Occipital lobe (tissue), 2 donors: ENCODE results near the gene CD180. TPM values are rescaled to one million over a fixed set of nuclear protein-coding genes. Genes with fewer than 3 reads are reported as not detected.

ENCODE experiments used
- DNase-seq: peaks from one replicate; lab custom pipeline; 2025; lab: John Stamatoyannopoulos, UW
- total RNA-seq: library from RNA; depleted of rRNA; stranded (reverse); fragments of >200 nt; gene quantifications from one replicate; pipeline ENCODE4 v1.2.3, GENCODE V29; 2014

Gene CD180
- 0.47 TPM for total RNA-seq

DNA sequence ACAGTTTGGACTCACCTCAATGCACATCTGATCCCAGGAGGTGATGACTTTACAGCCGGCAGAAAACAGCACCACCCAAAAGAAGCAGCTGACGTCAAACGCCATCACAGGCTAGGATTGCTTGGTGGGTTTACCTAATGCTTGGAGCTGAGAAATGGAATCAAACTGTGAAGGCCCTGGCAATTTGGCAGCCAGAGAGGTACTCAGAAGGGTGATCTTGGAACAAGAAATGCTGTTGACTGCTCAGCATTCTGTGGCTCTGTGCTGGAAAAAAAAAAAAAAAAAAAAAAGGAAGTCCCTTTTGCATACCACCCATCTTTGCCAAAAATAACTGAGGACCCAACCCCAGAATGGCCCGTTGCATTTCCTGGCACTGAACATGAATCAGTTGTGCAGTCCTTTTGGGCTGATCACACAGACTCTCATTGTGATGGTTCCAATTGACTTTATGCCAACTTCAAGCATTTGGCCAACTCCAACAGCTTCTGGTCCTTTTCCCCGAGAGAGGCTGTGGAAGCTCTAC, at the start of gene CD180:
Gene CD180, minus strand, starts transcription at position 263 of the 523 bp plus-strand sequence. Its CDS starts 158 bp downstream, at position 105.
- peak; percentile 46 for DNase-seq

DNA sequence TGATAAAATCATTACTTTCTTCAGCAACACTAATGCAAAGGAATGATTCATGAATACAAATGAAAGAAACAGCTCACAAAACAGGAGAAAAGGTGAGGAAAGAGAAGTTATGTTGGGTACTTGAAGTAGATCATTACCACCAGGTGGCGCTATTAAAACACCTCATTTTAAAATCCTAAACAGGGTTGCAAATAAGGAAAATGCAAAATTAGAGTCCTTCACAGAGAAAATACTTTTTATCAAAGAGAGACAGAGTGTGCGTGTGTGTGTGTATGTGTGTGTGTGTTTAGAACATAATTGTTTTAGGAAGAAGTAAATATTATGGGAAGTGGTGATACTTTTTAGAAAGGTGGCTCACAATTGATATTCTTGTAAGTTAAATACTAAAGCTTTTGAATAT, 49.5 kb upstream of the CD180 start:
- DNase-seq = no peak

DNA sequence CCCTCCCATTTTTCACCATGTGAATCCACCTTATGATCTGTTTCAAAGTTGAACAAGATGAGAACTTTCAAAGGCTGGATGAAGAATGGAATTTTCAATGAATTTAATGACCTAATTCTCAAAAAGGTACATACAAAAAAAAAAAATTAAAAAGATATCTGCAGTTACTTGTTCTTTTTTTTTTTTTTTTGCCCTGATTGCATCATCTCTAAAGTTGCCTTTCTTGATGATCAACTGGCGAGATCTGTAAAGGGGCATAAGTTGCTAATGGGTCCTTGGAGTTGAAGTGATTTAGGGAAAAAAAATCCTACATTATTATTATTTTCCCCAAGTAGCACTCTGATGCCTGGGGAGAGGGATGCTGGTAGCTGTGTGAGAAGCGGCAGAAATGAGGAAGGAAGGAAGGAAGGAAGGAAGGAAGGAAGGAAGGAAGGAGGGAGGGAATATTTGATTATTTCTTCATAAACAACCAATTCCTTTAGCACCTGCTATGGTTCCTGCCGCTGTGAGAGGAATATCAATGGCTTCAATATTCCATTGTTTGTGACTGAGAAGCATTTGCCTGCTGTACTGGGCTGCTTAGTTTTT, 48.8 kb upstream of the CD180 start:
- no peak for DNase-seq

DNA sequence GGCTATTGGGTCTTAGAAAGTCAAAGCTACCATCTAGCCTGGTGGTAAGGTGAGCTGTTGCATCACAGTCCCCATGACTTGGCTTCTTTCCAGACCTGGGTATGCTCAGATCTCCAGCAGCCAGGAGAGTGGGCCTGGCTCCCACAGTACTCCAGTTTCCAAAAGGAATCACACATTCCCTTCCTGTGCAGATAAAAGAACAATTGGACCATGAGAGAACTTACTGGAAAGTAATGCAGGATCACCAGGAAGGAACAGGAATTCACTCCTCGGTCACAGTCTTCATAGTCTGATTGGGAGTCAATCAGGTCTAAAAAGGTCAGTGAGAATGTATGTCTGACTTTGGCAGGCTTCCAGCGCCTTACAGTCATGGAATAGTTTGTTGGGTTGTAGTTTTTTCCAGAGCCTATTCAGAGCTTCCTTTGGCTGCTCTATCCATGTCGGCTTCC, 47.8 kb upstream of the CD180 start:
- no peak for DNase-seq

DNA sequence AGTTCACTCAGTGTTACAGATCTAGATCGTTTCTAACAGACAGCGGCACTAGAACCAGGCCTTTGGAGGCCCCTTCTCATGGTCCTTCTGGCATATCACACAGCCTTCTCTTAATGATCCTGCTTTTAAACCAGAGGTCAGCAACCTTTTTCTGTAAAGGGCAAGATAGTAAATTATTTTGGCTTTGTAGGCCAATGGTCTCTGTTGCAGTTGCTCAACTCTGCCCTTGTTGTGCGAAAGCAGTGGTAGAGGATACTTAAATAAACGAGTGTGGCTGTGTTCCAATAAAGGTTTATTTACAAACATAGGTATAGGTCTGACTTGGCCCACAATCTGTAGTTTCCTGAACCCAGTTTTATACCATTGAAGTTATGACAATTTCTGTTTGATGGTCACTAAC, 47.3 kb upstream of the CD180 start:
- DNase-seq = no peak

DNA sequence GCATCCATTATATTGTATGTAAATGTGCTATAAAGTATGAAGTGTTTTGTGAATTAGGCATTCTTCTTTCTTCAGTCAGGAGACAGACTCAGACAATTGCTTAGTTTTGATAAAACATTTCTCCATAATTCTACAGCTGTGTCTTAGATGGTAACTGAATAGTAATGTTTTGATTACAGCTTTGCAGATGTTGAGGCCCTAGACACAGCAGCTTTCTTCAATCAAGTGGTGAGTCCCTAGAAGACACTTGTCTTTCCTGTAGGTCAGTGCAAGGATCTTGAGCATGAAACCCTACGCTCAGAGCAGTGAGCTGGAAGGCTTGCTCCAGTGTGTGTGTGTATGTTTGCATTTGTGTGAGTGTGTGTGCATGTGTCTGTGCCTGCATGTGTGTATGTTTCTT, 46.8 kb upstream of the CD180 start:
- no peak for DNase-seq

DNA sequence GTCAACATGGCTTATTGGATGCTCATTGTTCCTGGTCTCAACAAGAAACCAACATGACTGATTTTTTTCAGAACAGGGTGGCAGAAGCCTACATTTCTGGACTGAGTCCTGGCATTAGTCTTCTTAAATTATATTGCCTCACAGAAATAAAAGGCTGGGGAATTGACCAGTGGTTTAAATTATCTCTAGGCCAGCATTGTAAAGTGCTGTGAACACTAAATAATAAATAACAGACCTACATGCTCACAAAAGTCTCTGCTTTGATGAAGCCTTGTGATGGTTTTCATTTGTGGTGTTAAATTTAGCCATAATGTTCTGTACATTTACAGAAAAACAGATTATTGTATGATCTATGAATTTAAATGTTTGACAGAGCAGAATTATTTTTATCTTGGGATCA, 44.7 kb upstream of the CD180 start:
- DNase-seq = no peak

DNA sequence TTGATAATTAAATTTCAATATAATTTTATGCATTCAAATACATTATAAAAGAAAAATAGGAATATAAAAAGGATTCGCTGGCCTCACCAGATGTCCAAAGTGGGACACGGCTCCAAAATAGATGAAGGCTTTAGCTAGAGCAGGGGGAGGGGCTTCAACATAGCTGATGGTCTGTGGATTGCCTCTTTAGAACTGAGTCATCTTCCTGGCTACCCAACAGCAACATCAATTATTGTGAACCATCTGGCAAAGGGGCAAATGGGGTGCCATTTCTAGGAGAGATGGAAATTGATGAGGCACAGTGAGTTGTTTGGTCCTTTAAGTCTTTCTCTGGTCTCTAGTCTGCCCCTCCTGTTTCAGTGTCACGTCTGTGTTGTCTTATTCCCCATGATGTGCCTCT, 44.2 kb upstream of the CD180 start:
- no peak for DNase-seq

DNA sequence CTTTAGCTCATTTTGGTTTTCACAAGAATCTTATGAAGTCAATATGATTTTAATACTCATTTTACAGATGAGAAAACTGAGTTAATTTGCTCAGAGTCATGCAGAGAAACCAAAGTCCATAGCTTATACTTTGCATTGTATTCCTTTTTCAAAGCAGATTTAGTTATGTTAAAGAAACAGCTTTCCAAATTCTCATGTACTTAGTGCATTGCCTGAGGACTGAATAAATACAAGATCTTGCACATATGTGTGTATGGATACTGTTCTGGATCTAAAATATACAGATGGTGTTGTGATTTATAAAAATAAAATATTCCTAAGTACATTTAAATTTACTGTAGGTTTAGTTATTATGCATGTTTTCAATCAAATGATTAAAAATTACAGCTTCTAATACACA, 43.5 kb upstream of the CD180 start:
- no peak for DNase-seq

DNA sequence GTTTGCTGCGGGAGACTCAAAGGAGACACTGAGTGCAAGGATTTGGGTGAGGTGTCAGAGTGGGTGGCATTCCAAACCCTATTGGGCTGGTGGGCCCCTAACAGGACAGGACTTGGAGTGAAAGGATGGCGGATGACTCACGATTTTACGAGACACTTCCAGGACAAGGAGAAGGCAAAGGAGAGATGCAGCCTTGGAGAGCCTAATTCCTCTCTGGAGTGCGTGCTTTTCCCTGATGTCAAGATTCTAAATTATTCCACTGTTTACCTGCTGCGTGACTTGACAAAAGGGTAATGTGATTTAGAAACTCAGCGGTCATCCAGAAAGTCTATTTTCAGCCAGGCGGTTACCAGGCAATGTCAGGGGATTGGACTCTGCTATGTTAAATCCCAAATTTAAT, 41.6 kb upstream of the CD180 start:
- DNase-seq = no peak

DNA sequence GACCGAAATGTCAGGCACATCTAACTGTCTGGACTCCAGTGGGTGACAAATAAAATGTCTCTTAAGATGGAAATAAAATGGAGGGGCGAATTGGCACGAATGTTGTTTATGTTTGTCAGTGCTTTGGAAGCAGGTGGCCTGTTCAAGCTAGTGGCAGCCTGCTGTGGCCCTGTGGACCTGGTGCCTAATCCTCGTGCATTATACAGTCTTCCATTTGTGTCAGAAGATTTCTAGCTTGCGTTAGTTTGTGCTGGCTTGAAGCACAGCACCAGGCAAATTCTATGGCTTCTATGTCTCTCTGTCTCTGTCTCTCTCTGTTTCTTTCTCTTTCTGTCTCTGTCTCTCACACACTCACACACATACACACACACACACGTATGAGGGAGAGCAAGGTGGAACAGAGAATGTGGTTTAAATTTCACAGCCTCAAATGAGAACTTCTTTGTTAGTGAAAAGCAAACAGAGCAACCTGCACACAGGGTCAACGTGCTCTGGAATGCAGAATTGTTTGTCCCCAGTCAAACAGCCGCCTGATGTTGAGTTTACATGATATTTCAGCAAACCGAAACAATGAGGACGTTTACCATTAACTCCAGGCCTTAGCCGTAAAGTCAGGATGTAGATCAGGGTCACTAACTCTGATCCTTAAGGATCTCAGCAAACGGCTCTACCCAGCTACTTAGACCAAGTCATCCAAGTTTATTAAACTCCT, 39.0 kb upstream of the CD180 start:
- no peak for DNase-seq

DNA sequence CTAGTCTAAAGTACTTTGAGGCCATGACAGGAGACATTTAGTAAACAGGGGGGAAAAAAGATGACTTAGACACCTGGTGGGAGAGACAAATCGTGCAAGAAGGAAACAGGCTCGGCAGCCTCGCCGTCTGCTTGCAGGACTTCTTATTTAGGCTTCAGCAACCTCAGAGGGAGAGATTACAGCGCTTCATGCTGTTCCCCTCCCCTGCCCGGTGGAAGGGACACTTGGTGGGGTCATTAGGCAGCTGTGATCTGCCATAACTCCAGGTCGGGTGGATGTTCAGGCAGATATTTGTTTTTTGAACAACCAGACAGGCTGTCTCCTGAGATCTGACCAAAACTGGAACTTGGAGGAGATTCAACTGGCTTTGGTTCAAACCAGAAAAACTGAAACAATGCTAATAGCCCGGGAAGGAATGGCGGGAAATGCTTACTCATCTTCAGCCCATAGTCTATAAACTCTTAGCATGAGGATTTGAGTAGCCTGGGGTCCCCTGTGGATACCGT, 38.1 kb upstream of the CD180 start:
- no peak for DNase-seq

DNA sequence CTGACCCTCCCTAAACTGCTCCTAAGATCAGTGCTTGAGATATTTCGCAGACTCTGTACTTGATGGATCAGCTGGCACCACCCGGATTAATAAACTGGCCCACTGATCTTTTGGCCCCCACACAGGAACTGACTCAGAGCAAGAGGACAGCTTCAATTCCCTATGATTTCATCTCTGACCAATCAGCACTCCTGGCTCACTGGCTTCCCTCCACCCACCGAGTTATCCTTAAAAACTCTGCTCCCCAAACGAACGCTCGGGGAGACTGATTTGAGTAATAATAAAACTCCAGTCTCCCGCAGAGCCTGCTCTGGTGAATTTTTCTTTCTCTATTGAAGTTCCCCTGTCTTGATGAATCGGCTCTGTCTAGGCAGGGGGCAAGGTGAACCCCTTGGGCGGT, 36.5 kb upstream of the CD180 start:
- DNase-seq = no peak

DNA sequence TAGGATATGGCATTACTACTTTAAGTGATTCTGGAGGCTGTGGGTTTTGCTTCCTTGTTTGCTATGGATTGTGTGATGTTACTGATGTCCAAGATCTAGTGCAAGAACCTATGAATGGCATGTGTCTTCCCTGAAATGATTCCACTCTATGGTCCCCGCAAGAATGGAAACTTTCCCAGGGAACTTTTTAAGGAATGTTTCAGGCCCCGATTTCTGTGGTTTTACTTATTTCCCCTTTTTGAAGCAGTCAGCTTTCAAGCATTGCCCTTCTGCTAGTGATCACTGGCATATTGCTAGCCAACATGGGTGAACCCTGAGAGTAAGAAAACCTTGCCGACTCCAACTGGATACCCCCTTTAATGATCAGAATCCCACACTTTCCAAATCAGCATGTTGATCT, 26.6 kb upstream of the CD180 start:
- DNase-seq = no peak

DNA sequence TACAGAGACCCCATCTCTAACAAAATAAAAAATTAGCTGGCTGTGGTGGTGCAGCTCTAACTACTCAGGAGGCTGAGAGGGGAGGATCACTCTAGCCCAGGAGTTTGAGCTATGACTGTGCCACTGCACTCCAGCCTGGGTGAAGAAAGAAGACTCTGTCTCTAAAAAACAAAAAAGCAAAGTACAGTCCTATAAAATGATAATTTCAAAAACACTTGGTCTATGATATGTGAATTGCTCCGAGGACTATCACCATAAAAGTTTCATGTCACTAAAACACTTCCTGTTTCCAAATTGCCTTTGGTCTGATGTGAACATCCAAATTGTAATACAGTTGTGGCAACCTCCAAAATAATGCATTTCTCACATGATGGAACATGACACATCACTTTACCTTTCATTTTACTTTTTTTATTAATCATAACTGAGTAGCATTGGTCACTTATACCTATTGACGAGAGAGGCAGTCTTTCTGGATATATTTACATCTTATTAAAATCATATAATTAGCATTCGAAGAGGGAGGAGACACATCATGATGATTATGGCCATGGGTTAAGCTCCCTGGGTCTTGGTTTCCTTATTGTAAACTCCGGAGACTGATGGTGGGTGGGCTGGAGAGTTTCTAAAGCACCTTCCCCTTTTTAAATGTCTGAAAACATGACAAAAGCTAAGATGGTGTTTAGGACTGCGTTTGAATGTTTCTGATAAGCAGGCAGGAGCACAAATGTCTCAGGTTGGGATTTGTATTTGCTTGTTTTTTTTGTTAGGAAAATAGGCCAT, 25.8 kb upstream of the CD180 start:
- DNase-seq = no peak

DNA sequence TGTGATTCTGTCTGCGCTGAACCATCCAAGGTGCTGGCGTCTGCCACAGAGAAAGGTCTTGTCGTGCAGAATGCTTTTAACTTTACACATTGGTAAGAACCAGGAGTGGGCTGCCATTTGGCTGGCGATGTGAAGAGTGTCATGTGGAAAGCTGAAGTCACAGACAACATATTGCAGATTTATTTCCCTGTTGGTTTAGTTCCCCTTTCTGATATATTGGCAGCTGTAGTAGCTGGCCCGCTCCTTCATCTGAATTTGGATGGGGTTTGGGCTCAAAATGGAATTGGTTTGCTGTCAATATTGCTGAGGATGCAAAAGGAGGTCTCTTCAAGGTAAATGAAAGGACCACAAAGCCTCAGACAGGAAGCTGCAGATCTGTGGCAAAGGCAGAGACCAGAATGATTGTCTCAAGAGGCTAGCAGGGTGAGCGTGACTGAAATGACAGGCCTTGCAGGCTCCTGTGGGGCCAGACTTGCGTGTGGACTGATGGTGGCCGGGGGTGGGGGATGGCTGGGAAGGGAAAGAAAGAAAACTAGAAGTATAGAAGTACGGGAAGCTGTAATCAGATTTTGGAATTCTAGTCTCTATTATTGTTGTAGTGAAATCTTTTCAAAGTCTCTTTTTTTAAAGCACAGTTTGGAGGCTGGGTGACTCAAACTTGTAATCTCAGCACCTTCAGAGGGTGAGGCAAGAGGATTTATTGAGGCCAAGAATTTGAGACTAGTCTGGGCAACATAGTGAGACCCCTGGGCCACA, 25.1 kb upstream of the CD180 start:
- DNase-seq = no peak

DNA sequence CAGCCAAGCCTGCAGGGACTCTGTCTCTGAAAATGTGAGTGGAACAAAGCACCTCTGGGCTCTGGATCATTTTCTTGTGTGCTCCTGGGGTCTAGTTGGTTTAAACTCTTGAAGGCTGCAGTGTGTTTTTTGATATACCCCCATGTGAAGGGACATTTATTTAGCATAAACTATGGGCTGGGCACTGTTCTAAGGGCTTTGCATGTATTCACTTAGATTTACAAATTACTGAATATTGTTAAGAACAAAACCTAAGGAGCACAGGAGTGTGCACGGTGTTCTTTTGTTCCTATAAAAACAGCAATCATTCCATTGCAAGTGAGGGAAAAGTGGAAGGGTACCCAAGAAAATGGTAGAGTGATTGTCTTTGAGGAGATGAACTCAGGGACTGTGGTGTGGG, 20.0 kb upstream of the CD180 start:
- DNase-seq = no peak

DNA sequence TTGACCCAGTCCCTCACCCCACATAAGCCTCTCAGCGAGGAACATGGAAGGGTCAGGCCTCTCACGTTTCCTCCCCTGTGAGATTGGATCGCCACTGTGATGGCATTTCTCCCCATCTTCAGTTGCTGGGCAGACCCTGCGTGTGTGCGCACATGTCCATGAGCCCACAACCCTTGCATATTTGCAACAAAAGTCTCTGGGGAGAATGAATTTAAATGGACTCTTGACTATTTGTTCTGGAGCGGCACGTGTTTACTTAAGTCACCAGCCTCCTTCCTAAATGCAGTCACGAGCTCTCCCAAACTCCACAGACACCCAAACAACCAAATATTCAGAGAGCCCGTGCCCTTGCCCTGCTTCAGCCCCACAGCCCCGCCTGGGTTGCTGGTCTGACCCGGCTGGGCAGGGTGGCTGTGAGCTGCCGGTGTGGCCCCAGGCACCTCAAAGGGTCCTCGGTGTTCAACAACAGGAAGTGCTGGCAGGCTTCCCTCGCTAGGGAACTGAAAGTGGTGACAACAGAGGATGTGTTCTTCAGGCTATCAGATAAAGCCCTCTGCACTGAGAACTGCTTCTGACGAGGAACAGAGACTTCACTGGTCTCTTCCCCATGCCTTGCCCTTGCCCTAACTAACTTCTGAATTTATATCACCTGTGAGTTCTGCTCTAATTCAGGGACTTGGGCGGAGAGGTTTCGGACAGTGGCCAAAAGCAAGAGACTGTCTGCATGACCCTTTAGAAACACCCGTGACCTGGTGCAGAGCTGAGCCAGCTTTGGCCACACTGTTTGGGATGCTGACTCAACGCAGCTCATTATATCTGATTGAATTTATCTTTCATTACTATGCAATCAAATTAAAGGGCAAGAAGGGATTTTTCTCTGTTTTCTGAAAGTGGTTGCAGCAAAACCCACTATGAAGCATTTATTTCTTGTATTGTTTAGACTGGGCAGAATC, 19.2 kb upstream of the CD180 start:
- no peak for DNase-seq

DNA sequence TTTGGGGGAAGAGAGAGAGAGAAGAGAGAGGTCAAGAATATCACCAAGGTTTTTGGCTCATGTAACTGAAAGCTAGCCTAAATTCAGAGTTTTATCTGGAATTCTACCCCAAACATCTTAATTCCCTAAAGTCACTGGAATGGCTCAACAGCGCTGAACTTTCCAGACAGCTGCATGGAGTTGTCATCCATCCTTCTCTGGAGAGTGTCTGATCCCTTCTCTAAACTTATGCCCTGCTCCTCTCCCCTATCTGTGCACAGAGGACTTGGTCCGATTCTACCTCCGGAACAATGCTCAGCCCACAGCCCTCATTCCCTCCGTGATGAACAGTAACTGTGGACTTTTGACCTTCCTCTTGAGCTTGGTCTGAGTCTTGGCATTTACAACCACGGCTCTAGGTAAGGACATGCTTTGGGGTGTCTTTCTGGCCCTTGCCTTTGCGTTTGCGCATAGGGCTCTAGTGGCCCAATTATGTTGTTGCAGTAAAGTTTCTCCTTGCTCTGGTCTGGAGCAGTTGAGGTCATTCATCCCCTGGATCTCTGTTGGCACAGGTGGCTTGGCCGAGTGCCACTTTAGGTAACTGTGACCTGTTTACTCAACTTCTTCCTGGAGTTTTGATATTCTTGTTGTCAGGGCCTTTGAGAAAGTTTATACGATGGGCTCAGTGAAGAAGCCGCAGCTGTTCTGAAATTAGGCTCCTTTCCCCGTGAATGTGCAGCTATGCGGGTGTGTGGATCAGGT, 18.3 kb upstream of the CD180 start:
- no peak for DNase-seq

DNA sequence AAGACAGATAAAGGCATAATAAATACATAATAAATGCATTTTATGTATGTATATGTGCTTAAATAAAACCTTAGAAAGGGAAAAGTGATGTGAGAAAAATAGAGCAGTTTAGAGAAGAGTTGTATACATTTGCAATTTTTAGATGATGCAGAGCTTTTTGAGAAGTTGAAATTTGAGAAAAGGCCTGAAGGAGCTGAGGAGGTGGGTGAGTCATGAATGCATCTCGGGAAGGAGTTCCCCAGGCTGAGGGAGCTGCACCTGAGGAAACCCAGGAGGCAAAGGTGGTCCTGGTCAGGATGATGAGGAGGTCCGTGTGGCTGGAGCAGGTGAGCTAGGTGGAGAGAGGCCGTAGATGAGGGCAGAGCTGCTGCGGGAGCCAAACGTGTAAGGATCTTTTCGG, 17.4 kb upstream of the CD180 start:
- DNase-seq = no peak
